NCI-H524 treated with DMSO at 0.1 percent for 48 hours (cell line): ENCODE measurements around the gene ASB9.
"Not testable (repeated sequence)": the region's sequence is repeated elsewhere in the genome, so short reads cannot be mapped to it uniquely, and the experiment has no call there.

Source experiments
- DNase-seq: peaks from one replicate; lab custom pipeline; 2025; lab: John Stamatoyannopoulos, UW

Gene ASB9

DNA sequence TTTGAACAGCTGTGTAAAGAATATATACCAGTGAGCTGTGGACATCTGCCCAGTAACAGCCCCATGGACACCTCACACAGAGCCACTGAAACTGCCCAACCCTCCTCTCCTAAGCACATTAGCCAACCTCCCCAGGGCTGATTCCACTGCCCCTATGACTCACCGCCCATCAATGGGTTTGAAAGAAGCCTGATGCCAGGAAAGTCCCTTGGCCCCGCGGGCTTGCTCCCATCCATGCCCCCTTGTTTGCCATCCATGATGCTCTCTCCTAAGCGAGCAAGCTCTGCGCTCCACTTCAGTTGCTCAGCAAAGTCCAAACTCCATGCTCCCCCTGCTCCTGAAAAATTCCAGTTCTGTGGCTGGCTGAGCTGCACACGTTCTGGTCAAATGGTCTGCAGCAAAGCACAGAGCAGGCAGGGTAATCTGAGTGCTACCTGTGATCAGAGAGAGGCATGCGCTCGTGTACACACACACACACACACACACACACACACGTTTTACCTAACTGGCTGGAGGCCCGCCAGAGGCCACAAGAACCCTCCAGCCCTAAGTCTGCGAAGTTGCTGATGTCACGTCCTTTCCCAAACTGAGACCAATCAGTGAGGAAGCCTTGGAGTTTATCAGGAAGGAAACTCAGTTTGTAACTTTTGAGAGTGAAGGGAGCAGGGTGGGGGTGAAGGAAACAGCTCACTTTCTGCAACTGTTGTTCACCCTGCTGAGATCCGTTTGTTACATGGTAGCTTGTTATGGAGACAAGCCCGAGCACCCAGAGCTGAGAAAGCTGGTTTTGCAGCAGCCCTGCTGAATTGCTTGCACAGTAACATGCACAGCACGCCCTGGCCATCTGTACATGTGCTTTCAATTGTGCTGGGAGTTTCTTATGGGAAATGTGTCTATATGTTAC lies at the start of gene ASB9:
Gene ASB9 (minus strand): TSS at position 466 of the 904 bp plus-strand sequence. CDS start 209 bp downstream, at position 257.
- DNase-seq: no peak

DNA sequence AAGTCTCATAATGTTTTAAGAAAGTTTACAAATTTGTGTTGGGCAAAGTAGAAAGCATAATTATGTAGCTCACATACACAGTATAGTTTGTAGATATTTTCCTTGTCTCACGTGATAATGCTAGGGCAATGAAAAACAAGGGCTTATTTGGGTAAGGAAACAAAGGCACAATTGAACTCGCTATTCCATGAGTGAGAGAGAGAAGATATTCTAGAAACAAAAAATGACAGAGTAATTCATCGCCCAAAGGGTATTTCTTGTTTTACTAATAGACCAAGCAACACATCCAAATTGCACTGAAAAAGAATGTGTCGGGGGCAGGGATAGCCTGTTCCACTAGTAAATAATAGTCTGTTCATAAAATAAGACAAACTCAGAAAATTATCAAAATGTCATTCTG lies 49.2 kb upstream of the ASB9 start:
- DNase-seq: no peak

- DNase-seq: no peak
Observed at GRCh38 chrX:15315509-15315908, 45.6 kb upstream of the ASB9 start, which contains the start of gene ASB11. Gene ASB11, minus strand, starts transcription at chrX:15315640. Its CDS starts 35 bp downstream, at chrX:15315605.

- no peak for DNase-seq
Observed at GRCh38 chrX:15314472-15314871, 44.6 kb upstream of the ASB9 start.

DNA sequence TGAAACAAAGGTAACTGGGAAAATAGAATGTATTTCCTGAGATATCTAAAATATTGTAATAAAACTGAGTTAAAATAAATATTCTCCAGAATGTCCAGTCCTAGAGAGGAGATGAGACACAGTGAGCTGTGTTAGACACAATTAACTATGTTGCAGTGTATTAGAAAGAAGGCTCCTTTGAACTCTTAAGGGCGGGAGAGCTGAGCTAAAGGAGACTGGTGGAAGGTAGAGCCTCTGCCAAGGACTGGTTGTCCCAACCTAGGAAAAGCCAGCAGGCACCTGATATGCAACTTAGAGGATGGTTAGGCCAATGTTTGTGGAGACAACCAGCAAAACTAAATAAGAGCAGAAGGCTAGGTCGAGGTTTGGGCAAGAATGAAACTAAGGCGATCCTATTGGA lies 41.2 kb upstream of the ASB9 start:
- DNase-seq: no peak

DNA sequence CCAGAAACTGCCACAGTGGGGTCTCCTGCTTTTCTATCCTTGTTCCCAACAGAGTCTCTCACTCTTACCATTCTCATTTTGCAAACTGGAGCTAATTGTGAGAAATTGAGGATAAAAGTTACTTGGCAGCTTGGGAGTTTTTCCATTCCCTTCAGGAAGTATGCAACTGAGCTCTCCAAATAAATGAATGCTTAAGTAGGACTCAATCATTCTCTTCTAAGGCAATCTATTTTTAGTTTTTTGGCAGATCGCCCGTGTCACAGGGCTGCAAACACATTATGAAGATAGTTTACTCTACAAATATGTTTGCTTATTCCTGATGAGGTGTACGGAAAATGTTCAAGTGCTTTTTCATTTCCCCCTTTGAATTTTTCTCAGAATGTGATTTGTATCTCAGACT lies 40.2 kb upstream of the ASB9 start:
- no peak for DNase-seq

- DNase-seq: not testable (repeated sequence)
Observed at GRCh38 chrX:15305899-15306298, 36.0 kb upstream of the ASB9 start.

GRCh38 chrX:15301924-15302323 lies 32.0 kb upstream of the ASB9 start:
- DNase-seq: no peak

- no peak for DNase-seq
Observed at GRCh38 chrX:15299941-15300851, 30.3 kb upstream of the ASB9 start.

DNA sequence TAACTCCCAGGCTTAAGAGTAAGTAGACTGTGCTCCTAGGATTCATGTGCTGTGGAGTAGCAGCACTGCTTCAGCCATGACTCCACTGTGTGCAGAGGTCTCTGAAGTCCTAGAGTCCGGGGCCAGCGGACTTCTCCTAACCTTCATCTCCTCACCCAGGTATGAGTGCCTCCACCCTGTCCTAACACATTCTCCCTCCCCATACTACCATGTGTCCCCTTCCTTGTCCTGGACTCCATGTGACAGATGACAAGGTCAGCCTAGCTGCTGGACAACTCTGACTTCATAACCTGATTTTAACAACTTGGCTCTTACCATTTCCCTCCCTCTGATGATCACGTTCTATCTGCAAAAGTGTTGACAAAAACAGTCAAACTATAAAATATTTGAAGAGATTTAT lies 28.9 kb upstream of the ASB9 start:
- no peak for DNase-seq

DNA sequence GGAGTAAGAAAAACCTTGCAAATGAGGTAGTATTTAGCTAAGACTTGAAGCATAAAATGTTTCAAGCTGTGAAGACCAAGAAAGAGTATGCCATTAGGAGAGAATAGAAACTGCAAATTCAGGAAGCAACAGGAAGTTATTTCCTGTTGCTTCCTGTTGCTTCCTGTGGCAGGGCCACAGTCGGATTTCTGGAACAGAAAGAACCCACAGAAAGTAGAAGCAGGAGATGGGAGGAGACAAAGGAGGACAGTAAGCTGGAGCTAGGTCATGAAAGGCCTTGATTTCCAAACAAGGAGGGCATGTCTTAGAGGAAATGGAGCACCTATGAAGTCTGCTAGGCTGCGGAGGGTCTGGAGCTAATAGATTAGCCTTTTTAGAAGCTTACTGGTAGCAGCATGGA lies 28.3 kb upstream of the ASB9 start:
- no peak for DNase-seq

DNA sequence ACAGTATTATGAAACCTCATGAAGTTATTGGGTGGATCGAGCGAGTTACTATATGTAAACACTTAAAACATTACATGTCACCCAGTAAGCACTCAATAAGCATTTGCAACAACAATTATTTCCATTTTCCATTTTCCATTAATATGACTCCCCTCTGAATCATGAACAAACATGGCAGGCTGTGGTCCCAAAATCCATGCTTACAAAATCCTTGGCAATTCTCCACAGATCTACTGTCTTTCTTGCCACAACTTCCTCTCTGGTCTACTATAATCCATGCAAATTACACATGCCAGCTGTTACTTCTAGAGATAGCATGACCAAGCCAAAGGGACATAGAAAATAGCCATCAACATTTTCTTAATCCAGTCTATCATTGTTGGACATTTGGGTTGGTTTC lies 23.6 kb upstream of the ASB9 start:
- no peak for DNase-seq

GRCh38 chrX:15292861-15293260 lies 23.0 kb upstream of the ASB9 start:
- DNase-seq: no peak

DNA sequence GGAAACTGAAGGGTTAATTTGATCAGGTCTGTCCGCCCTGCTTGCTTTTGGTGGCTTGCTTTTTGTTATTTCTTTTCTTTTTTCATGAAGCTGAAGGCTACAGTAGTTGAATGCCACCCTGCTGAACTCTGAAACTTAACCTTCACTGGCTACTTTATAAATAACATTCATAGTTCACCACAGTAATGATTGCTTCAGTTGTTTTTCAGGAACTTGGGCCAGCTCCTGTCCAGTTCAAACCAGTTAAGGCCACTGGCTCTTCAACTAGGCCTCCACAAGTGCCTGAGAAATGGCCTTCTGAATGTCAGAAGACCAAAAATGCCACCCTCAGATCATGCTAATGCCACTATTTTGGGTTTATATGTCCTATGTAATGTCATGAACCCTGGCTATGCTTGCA lies 7.7 kb upstream of the ASB9 start:
- DNase-seq: no peak

DNA sequence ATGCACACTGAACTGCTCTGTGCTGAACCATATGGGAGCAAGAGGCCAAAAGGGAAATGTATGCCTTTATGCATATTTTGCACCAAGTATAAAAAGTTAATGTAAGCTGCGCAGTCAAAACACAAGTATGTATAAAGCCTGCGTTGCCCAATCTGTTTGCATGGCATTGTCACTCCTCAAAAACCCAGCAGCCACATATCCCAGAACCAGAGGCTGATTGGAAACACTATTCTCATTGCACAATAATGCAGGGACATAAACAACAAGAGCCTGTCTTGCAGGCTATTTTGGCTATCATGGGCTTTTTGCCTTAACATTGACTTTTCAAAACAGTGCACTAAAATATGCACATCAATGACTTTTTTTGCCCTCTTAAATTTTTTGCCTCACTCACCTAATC lies 5.1 kb upstream of the ASB9 start:
- DNase-seq: no peak

GRCh38 chrX:15273275-15273674 lies 3.4 kb upstream of the ASB9 start:
- DNase-seq: not testable (repeated sequence)

DNA sequence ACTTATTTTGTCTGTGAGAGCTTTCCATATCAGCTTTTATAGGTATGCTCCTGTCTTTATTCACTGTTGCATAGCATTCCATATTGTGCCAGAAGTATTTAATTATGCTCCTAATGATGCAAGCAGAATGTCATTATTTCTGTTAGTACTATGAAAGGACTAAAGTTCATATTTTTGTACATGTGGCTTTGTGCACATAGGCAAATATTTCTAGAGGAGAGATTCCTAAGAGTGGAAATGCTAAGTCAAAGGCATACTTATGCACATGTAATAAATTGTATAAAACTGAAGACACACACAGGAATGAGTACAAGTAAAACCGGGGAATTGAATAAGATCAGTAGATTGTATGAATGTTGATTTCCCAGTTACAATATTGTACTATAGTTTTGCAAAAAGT lies 1.9 kb upstream of the ASB9 start:
- no peak for DNase-seq

DNA sequence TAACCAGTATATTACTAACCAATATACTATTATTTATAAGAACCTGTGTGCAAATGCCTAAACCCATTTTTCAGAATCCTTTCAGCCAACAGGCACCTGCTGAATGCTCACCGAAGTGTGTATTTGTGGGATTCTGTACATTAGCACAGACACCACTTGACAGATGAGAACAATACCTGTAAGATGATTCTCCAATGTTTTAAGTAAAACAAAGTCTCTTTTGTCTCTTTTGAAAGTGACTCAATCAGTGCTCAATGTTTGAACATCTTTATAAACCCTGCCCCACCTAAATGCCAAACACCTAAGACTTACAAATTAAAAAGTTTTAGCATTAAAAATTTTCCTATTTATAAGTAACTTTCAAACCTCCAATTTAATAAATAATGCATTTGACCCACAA lies 763 bp downstream of the ASB9 start:
- no peak for DNase-seq

DNA sequence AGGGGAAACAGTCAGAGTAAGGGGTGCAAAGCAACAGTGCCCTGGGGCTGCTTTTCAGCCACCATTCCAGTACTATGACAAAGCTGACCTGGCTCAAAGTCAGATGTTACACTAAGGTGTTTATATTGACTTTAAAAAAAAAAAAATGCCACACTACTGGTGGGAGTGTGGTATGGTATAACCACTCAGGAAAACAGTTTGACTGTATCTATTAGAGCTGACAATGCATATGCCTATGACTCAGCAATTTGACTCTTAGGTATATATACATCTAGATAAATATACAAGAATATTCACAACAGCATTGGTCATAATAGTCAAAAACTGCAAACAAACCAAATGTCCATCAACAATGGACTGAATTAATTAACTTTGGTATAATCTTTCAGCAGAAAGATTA lies 15.0 kb downstream of the ASB9 start:
- DNase-seq: no peak

- DNase-seq: no peak
Observed at GRCh38 chrX:15245896-15246295, 24.0 kb downstream of the ASB9 start.

- no peak for DNase-seq
Observed at GRCh38 chrX:15244421-15244820, 25.5 kb downstream of the ASB9 start.

DNA sequence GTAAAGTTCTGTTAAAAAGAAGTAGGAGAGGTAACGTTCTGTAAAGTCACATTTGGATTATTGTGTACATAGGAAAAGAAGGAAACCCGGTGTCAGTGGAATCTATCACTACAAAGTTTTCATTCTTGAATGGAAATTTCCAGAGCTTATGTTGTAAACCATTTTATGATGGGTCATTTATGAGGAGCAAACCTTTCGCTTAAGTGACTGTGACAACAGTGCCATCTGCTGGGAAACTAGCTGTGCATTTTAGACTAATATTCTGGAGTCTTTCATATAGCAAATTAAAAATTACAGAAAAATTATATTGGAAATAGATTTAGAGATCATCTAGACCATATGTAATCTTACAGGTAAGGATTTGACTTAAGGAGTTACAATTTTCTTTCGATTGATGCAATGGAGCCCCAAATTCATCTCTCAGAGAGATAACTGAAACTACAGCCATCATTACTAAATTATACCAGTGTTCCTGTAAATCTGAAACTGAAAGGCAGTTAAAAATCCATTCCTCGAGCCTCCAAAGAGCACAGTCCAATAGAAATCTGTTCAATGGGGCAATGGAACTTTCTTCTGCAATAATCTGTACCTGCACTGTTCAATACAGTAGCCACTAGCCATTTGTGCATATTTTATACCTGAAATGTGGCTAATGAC lies 26.9 kb downstream of the ASB9 start:
- DNase-seq: peak; percentile 13
